OCI-LY3 (cell line): ENCODE data around the gene BCAN.

Experiments
- H2AFZ ChIP-seq: fragments of 200-600, 300-600 bp; shearing (Covaris generic); 2 replicates; pipeline ENCODE4 v1.6.0; 2014; ENCODE audit warnings: antibody characterized with exemption, low read depth, low read length
- H3K27ac ChIP-seq: fragments of 200-600, 300-600 bp; sonication (generic); 2 replicates; pipeline ENCODE4 v1.5.1; 2014; ENCODE audit warnings: mild to moderate bottlenecking, low read length, moderate library complexity, mixed read lengths
- H3K27me3 ChIP-seq: fragments of 200-600, 300-600 bp; sonication (generic); 2 replicates; pipeline ENCODE4 v1.6.1; 2014; ENCODE audit warnings: low read depth, low read length, mixed read lengths
- H3K36me3 ChIP-seq: fragments of 200-600, 300-600 bp; sonication (generic); replicated peaks from 2 replicates; pipeline ENCODE3; 2014; ENCODE audit warnings: low read depth, low read length, mixed read lengths
- H3K4me1 ChIP-seq: fragments of 300-600, 200-600 bp; sonication (generic); 2 replicates; pipeline ENCODE4 v1.6.1; 2014; ENCODE audit warnings: low read length, mixed read lengths
- H3K4me2 ChIP-seq: fragments of 200-600, 300-600 bp; sonication (generic); 2 replicates; pipeline ENCODE4 v1.6.1; 2014; ENCODE audit warnings: low read length, mixed read lengths
- H3K4me3 ChIP-seq: fragments of 300-600, 200-600 bp; sonication (generic); 2 replicates; pipeline ENCODE4 v1.5.1; 2014; ENCODE audit warnings: antibody characterized with exemption, mild to moderate bottlenecking, low read length, moderate library complexity
- H3K79me2 ChIP-seq: fragments of 300-600, 200-600 bp; shearing (Covaris generic); 2 replicates; pipeline ENCODE4 v1.6.1; 2014; ENCODE audit warnings: mild to moderate bottlenecking, low read length, mixed read lengths
- H3K9ac ChIP-seq: fragments of 300-600, 200-600 bp; shearing (Covaris generic); 2 replicates; pipeline ENCODE4 v1.6.0; 2014; ENCODE audit warnings: mild to moderate bottlenecking, low read length, moderate library complexity
- H3K9me3 ChIP-seq: fragments of 200-600, 300-600 bp; shearing (Covaris generic); 2 replicates; pipeline ENCODE4 v1.6.1; 2014; ENCODE audit warnings: low read length, mixed read lengths; ENCODE audit not compliant: insufficient read depth
- H4K20me1 ChIP-seq: fragments of 200-600, 300-600 bp; sonication (generic); 2 replicates; pipeline ENCODE4 v1.6.1; 2016; ENCODE audit warnings: low read length, mixed read lengths; ENCODE audit not compliant: insufficient read depth
- CTCF ChIP-seq: fragments of 200-600, 300-600 bp; sonication (generic); IDR thresholded peaks from 2 replicates; pipeline ENCODE4 v1.5.1; 2014; ENCODE audit warnings: antibody characterized with exemption, low read length, low read depth
- EZH2phosphoT487 ChIP-seq: fragments of 200-600 bp; shearing (Covaris generic); IDR thresholded peaks from 2 replicates; pipeline ENCODE4 v1.6.1; 2018; ENCODE audit warnings: antibody characterized with exemption, mixed run types, low read depth

BCAN gene

GRCh38 chr1:156656806-156657740, 15.2 kb downstream of the BCAN start:
- H3K4me1 ChIP-seq: peaks cover 50% of the 10 kb centered on the region
- no peaks in the 10 kb centered on the region for H3K36me3 ChIP-seq
- H3K9me3 ChIP-seq: no peaks in the 10 kb centered on the region
- no peak overlapping the region for H3K27ac ChIP-seq
- H3K4me3 ChIP-seq: peak overlapping the region; percentile 70
- H3K9ac ChIP-seq: peak overlapping the region; percentile 37
- H3K79me2 ChIP-seq: no peaks in the 10 kb centered on the region
- H4K20me1 ChIP-seq: peaks cover 13% of the 10 kb centered on the region
- peak; percentile 94 for TF ChIP-seq CTCF
- TF ChIP-seq EZH2phosphoT487: no peak
- H2AFZ ChIP-seq: 0 out of 2 replicates have a peak overlapping the region, but pooled peaks have one; percentile 82
- peaks cover 48% of the 10 kb centered on the region for H3K27me3 ChIP-seq
- peak overlapping the region; percentile 83 for H3K4me2 ChIP-seq

- TF ChIP-seq CTCF (no peak), EZH2phosphoT487 (no peak)
- Histone ChIP-seq H3K79me2 (no peaks in the 10 kb centered on the region), H3K27me3 (peaks cover 45% of the 10 kb centered on the region)
These were observed 15.9 kb downstream of the BCAN start for GRCh38 chr1:156657741-156658319.

GRCh38 chr1:156658496-156658895, 16.6 kb downstream of the BCAN start:
- H3K4me2 ChIP-seq: no peak overlapping the region
- no peaks in the 10 kb centered on the region for H3K79me2 ChIP-seq
- H3K36me3 ChIP-seq: no peaks in the 10 kb centered on the region
- peaks cover 64% of the 10 kb centered on the region for H3K4me1 ChIP-seq
- H3K4me3 ChIP-seq: no peak overlapping the region
- no peak overlapping the region for H3K9ac ChIP-seq
- H3K27me3 ChIP-seq: peaks cover 39% of the 10 kb centered on the region
- peaks cover 8% of the 10 kb centered on the region; the same call in 1 of the 2 replicates for H4K20me1 ChIP-seq
- TF ChIP-seq CTCF (no peak), EZH2phosphoT487 (no peak)
- no peak overlapping the region for H3K27ac ChIP-seq
- H3K9me3 ChIP-seq: no peaks in the 10 kb centered on the region
- no peak overlapping the region for H2AFZ ChIP-seq

More at GRCh38 chr1:156657741-156658319, 15.9 kb downstream of the BCAN start:
- peak overlapping the region; percentile 83 for H3K4me2 ChIP-seq
- no peak overlapping the region for H3K27ac ChIP-seq
- H2AFZ ChIP-seq: peak overlapping the region; percentile 82
- peaks cover 8% of the 10 kb centered on the region; the same call in 1 of the 2 replicates for H4K20me1 ChIP-seq
- no peaks in the 10 kb centered on the region for H3K36me3 ChIP-seq
- no peaks in the 10 kb centered on the region for H3K9me3 ChIP-seq
- peaks cover 58% of the 10 kb centered on the region for H3K4me1 ChIP-seq
- H3K4me3 ChIP-seq: peak overlapping the region; percentile 70
- peak overlapping the region; percentile 37 for H3K9ac ChIP-seq

- peak overlapping the region; percentile 8 for H3K4me2 ChIP-seq
- no peak overlapping the region for H3K4me3 ChIP-seq
- peaks cover 66% of the 10 kb centered on the region for H3K4me1 ChIP-seq
- H3K36me3 ChIP-seq: no peaks in the 10 kb centered on the region
- H3K79me2 ChIP-seq: no peaks in the 10 kb centered on the region
- H3K27ac ChIP-seq: no peak overlapping the region
- H3K9ac ChIP-seq: no peak overlapping the region
- no peak for TF ChIP-seq CTCF
- TF ChIP-seq EZH2phosphoT487: no peak
- H3K9me3 ChIP-seq: no peaks in the 10 kb centered on the region
- H2AFZ ChIP-seq: no peak overlapping the region
- peaks cover 34% of the 10 kb centered on the region for H3K27me3 ChIP-seq
- peaks cover 8% of the 10 kb centered on the region; the same call in 1 of the 2 replicates for H4K20me1 ChIP-seq
These were observed 17.1 kb downstream of the BCAN start for GRCh38 chr1:156658945-156659574.
